H1 (cell line): ENCODE results near the gene ZMAT5. TPM values are rescaled to one million over a fixed set of nuclear protein-coding genes. Genes with fewer than 3 reads are reported as not detected.
A peak's percentile ranks its signal among the peaks of the same experiment; 100 is the strongest.

ENCODE experiments used
- CTCF ChIA-PET: fragments of 300-600 bp; sonication (Branson Sonifier 250); formaldehyde crosslinking; loops from one replicate; lab custom pipeline; 2021; ENCODE audit not compliant: partially characterized antibody; lab: Charles Lee
- POLR2A ChIA-PET: fragments of 300-600 bp; sonication (Branson Sonifier 250); formaldehyde crosslinking; loops from one replicate; lab custom pipeline; 2021; ENCODE audit warnings: inconsistent platforms; ENCODE audit not compliant: partially characterized antibody; lab: Charles Lee
- DNase-seq, 2 experiments: peaks; one replicate each; pipeline versions ENCODE4 v3.0.0 to v3.0.0-alpha.2; 2010 to 2022; ENCODE audit warnings: low spot score in 2 of 2, low read depth in 1 of 2, mixed read lengths in 1 of 2
- FAIRE-seq: peaks from 2 replicates; lab custom pipeline; 2011; peaks lifted over from hg19 to GRCh38; lab: Jason Lieb, UNC
- H2AFZ ChIP-seq: 2 replicates; pipeline ENCODE4 v1.8.1; 2012; ENCODE audit warnings: low read length, inconsistent platforms
- H2AK5ac ChIP-seq: 2 replicates; pipeline ENCODE4 v1.6.1; 2013; ENCODE audit warnings: low read depth, low read length
- H2BK120ac ChIP-seq: replicated peaks from 2 replicates; pipeline ENCODE3; 2013; ENCODE audit warnings: low read depth, low read length, inconsistent platforms
- H2BK12ac ChIP-seq: 2 replicates; pipeline ENCODE4 v1.6.1; 2013; ENCODE audit warnings: low read depth, low read length
- H2BK15ac ChIP-seq: 2 replicates; pipeline ENCODE4 v1.6.1; 2013; ENCODE audit warnings: low read length
- H2BK20ac ChIP-seq: 2 replicates; pipeline ENCODE4 v1.6.1; 2013; ENCODE audit warnings: low read length
- H2BK5ac ChIP-seq: 2 replicates; pipeline ENCODE4 v1.6.1; 2013; ENCODE audit warnings: low read depth, low read length
- H3K14ac ChIP-seq: 2 replicates; pipeline ENCODE4 v1.6.1; 2013; ENCODE audit warnings: inconsistent platforms; ENCODE audit not compliant: insufficient read length
- H3K18ac ChIP-seq: 2 replicates; pipeline ENCODE4 v1.6.1; 2013; ENCODE audit warnings: low read length; ENCODE audit errors: extremely low read depth
- H3K23ac ChIP-seq: 2 replicates; pipeline ENCODE4 v1.6.1; 2013; ENCODE audit warnings: inconsistent platforms; ENCODE audit not compliant: insufficient read length
- H3K23me2 ChIP-seq: 2 replicates; pipeline ENCODE4 v1.6.1; 2013; ENCODE audit warnings: low read depth, low read length
- H3K27ac ChIP-seq: 2 replicates; pipeline ENCODE4 v1.6.1; 2011; ENCODE audit warnings: low read depth, low read length, inconsistent platforms
- H3K27me3 ChIP-seq, 4 experiments: replicated peaks in 1 of 4; 1 replicate in 1 of 4; 2 replicates in 3 of 4; pipeline versions ENCODE4 v1.6.1 to v1.8.1; 2011 to 2013; ENCODE audit warnings: low read length in 3 of 4, mild to moderate bottlenecking in 3 of 4, inconsistent platforms in 2 of 4, mixed read lengths in 2 of 4, moderate library complexity in 1 of 4; ENCODE audit not compliant: control insufficient read depth in 3 of 4, insufficient read depth in 3 of 4; ENCODE audit errors: extremely low read depth in 1 of 4
- H3K36me3 ChIP-seq, 4 experiments: 2 replicates each; pipeline versions ENCODE4 v1.6.1 to v1.8.1; 2011 to 2013; ENCODE audit warnings: mild to moderate bottlenecking in 4 of 4, low read length in 3 of 4, moderate library complexity in 2 of 4, control low read depth in 1 of 4, inconsistent platforms in 1 of 4; ENCODE audit not compliant: insufficient read depth in 4 of 4, control insufficient read depth in 2 of 4
- H3K4ac ChIP-seq: replicated peaks from 2 replicates; pipeline ENCODE3; 2013; ENCODE audit warnings: low read length, low read depth, mixed read lengths, inconsistent platforms; ENCODE audit not compliant: insufficient read length
- H3K4me1 ChIP-seq, 4 experiments: replicated peaks in 1 of 4; 1 replicate in 1 of 4; 2 replicates in 3 of 4; pipeline versions ENCODE4 v1.6.1 to v1.8.1; 2011 to 2013; ENCODE audit warnings: low read length in 3 of 4, inconsistent platforms in 2 of 4, mixed read lengths in 1 of 4; ENCODE audit not compliant: insufficient read depth in 4 of 4, control insufficient read depth in 3 of 4
- H3K4me2 ChIP-seq, 2 experiments: 2 replicates each; pipeline versions ENCODE4 v1.6.1 to v1.8.1; 2011 to 2013; ENCODE audit warnings: low read depth in 2 of 2, low read length in 2 of 2, control low read depth in 1 of 2, inconsistent platforms in 1 of 2, mild to moderate bottlenecking in 1 of 2; ENCODE audit not compliant: insufficient read depth in 1 of 2
- H3K4me3 ChIP-seq, 4 experiments: fragments of 200-600, 300-600 bp in 1 of 4; sonication (generic), shearing (Covaris generic), sonication (Bioruptor Twin) in 1 of 4; 2 replicates each; pipeline versions ENCODE4 v1.5.1 to v1.8.1; 2011 to 2016; ENCODE audit warnings: low read length in 4 of 4, low read depth in 3 of 4, control low read depth in 2 of 4, inconsistent platforms in 2 of 4, mild to moderate bottlenecking in 2 of 4, mixed read lengths in 1 of 4, moderate library complexity in 1 of 4; ENCODE audit not compliant: insufficient read depth in 2 of 4; ENCODE audit errors: extremely low read depth in 1 of 4
- H3K56ac ChIP-seq: replicated peaks from 2 replicates; pipeline ENCODE3; 2013; ENCODE audit warnings: low read depth, mild to moderate bottlenecking, mixed read lengths, low read length, inconsistent platforms; ENCODE audit not compliant: insufficient read length
- H3K79me1 ChIP-seq: 2 replicates; pipeline ENCODE4 v1.6.1; 2013; ENCODE audit warnings: low read depth, low read length, control low read depth
- H3K79me2 ChIP-seq, 2 experiments: 2 replicates each; pipeline versions ENCODE4 v1.6.1 to v1.8.1; 2012 to 2013; ENCODE audit warnings: low read length in 2 of 2, mild to moderate bottlenecking in 2 of 2, inconsistent platforms in 1 of 2; ENCODE audit not compliant: insufficient read depth in 2 of 2, control insufficient read depth in 1 of 2
- H3K9ac ChIP-seq, 4 experiments: replicated peaks in 1 of 4; 1 replicate in 1 of 4; 2 replicates in 3 of 4; pipeline versions ENCODE4 v1.6.1 to v1.8.1; 2011 to 2013; ENCODE audit warnings: low read depth in 3 of 4, low read length in 3 of 4, control low read depth in 2 of 4, mild to moderate bottlenecking in 2 of 4, moderate library complexity in 2 of 4, inconsistent platforms in 1 of 4; ENCODE audit errors: extremely low read depth in 1 of 4
- H3K9me3 ChIP-seq, 2 experiments: 2 replicates each; pipeline versions ENCODE4 v1.6.1 to v1.8.1; 2012 to 2013; ENCODE audit warnings: mild to moderate bottlenecking in 2 of 2, moderate library complexity in 2 of 2, control low read depth in 1 of 2, inconsistent platforms in 1 of 2, low read depth in 1 of 2, low read length in 1 of 2, mixed read lengths in 1 of 2; ENCODE audit not compliant: insufficient read depth in 2 of 2
- H4K20me1 ChIP-seq, 2 experiments: replicated peaks in 1 of 2; 2 replicates each; pipeline versions ENCODE3 to v1.8.1; 2011 to 2013; ENCODE audit warnings: inconsistent platforms in 2 of 2, low read length in 2 of 2, mild to moderate bottlenecking in 1 of 2; ENCODE audit not compliant: insufficient read depth in 2 of 2, control insufficient read depth in 1 of 2
- H4K5ac ChIP-seq: 2 replicates; pipeline ENCODE4 v1.6.1; 2013; ENCODE audit warnings: low read length, low read depth, mixed read lengths, inconsistent platforms; ENCODE audit not compliant: insufficient read length
- H4K8ac ChIP-seq: 2 replicates; pipeline ENCODE4 v1.8.0; 2013; ENCODE audit warnings: mild to moderate bottlenecking, moderate library complexity, low read length, inconsistent platforms; ENCODE audit not compliant: insufficient read depth; ENCODE audit errors: extremely low read depth
- H4K91ac ChIP-seq: replicated peaks from 2 replicates; pipeline ENCODE3; 2013; ENCODE audit warnings: low read length, mixed read lengths, inconsistent platforms; ENCODE audit not compliant: insufficient read length
- HDAC2 ChIP-seq, 2 experiments: fragments of 300-600 bp in 1 of 2; sonication (generic) in 1 of 2; IDR thresholded peaks; 2 replicates each; pipeline ENCODE4 v1.6.1; 2011 to 2012; ENCODE audit warnings: low read depth in 2 of 2, low read length in 2 of 2, mild to moderate bottlenecking in 2 of 2, moderate library complexity in 2 of 2, borderline replicate concordance in 1 of 2, inconsistent platforms in 1 of 2
- KDM1A ChIP-seq: fragments of 200-600, 300-600 bp; sonication (generic); IDR thresholded peaks from 2 replicates; pipeline ENCODE4 v1.7.1; 2016; ENCODE audit warnings: mild to moderate bottlenecking, low read length, borderline replicate concordance
- RNF2 ChIP-seq: fragments of 200-900, 300-1000 bp; sonication (generic); IDR thresholded peaks from 2 replicates; pipeline ENCODE4 v1.7.1; 2016; ENCODE audit warnings: borderline replicate concordance, low read depth, mild to moderate bottlenecking, antibody characterized with exemption, low read length; ENCODE audit not compliant: poor library complexity, severe bottlenecking; ENCODE audit errors: missing control alignments
- WGBS, 2 experiments: shearing (Covaris generic) in 1 of 2; methylation state at CpG; one replicate each; pipeline versions ENCODE4 v1.1.6 to v1.1.7; 2013 to 2015; ENCODE audit warnings: low lambda C conversion rate in 2 of 2, mixed read lengths in 2 of 2, inconsistent platforms in 1 of 2, low coverage in 1 of 2, missing lambda C conversion rate in 1 of 2; ENCODE audit not compliant: insufficient replicate concordance in 2 of 2, insufficient coverage in 1 of 2, insufficient read length in 1 of 2; ENCODE audit errors: extremely low coverage in 1 of 2, missing lambda C conversion rate in 1 of 2; 5-methylcytosine and 5-hydroxymethylcytosine counted together
- polyA plus RNA-seq, 7 experiments: library from polyadenylated mRNA; depleted of rRNA in 3 of 7; stranded (reverse) in 5 of 7; unstranded in 2 of 7; fragments of >200 nt in 5 of 7; fragments of 200-250 nt in 2 of 7; gene quantifications; 1 replicate in 5 of 7; 2 replicates in 1 of 7; 4 replicates in 1 of 7; pipeline versions ENCODE4 v1.2.1 to v1.2.3, GENCODE V29; 2011 to 2013; ENCODE audit warnings: missing spikeins in 2 of 7, mixed read lengths in 2 of 7
- total RNA-seq: library from RNA; stranded (reverse); fragmentation: NEBNext Ultra II Directional; extraction: Animal tissue kit (Norgen Biotek cat#: 25700); gene quantifications from 2 replicates; pipeline ENCODE4 v1.2.1, GENCODE V29; 2021

The ZMAT5 gene
- total and polyA plus RNA-seq, 2 of the 8 experiments (the other 6 are each of a cell fraction or from before 2014, with no cell fraction given) = 14.0 to 38.3 TPM

- WGBS, 2 experiments = 60% methylated on average over 13 of the region's 13 CpGs; no CpG with 5 or more reads in 1 of the 2 experiments
- H3K27me3 ChIP-seq = no peaks in the 10 kb centered on the region
- FAIRE-seq (peak; percentile 7), DNase-seq (peak in 1 of 2 experiments; percentile 66)
- ChIA-PET POLR2A (interaction anchor here (3.4 kb wide), 1 partner anchor 11 kb away, joined by 13 read pairs; no protein-coding TSS in a partner anchor), CTCF (interaction anchor here (0.6 to 6.5 kb wide), 15 partner anchors 10 to 397 kb away, joined by 3 to 60 read pairs (median 3); no protein-coding TSS in a partner anchor)
- H2BK15ac ChIP-seq = peak overlapping the region; percentile 92
- H2AK5ac ChIP-seq = peak overlapping the region; percentile 83; the same call in 1 of the 2 replicates
- H2BK12ac ChIP-seq = peak overlapping the region; percentile 94; the same call in 1 of the 2 replicates
- H3K79me1 ChIP-seq = no peaks in the 10 kb centered on the region; the same call in 1 of the 2 replicates
- H3K4me1 ChIP-seq = peaks cover 12 to 41% (median 28%) of the 10 kb centered on the region in 4 experiments
- TF ChIP-seq RNF2 (no peak), HDAC2 (IDR thresholded peaks at IDR 0.05; ENCODE audit: borderline replicate concordance in 1 of 2, low read depth in 2 of 2, low read length in 2 of 2) (peak in 1 of 2 experiments; percentile 43; a peak in 1 of 4 replicates), KDM1A (no peak)
- H2BK120ac ChIP-seq = no peak overlapping the region
- H4K5ac ChIP-seq = peak overlapping the region; percentile 39
- no peak overlapping the region for H3K27ac ChIP-seq
- H3K9me3 ChIP-seq = no peaks in the 10 kb centered on the region
- no peak overlapping the region for H2AFZ ChIP-seq
- H2BK5ac ChIP-seq = peak overlapping the region; percentile 60; the same call in 1 of the 2 replicates
- peak overlapping the region; percentile 80 for H2BK20ac ChIP-seq
- peak overlapping the region; percentile 35 to 45; a peak in 3 of 4 replicates for H3K4me2 ChIP-seq
- no peaks in the 10 kb centered on the region for H3K79me2 ChIP-seq
- no peak overlapping the region for H3K56ac ChIP-seq
- no peak overlapping the region for H4K8ac ChIP-seq
- no peak overlapping the region for H4K91ac ChIP-seq
- peak overlapping the region; percentile 97 for H3K18ac ChIP-seq
- H3K36me3 ChIP-seq = no peaks in the 10 kb centered on the region; a peak in 1 of 8 replicates
- peak overlapping the region; percentile 41 for H3K4ac ChIP-seq
- H3K9ac ChIP-seq = no peak overlapping the region
- no peak overlapping the region for H3K14ac ChIP-seq
- peaks cover 0 to 3% of the 10 kb centered on the region in 2 experiments for H4K20me1 ChIP-seq
- H3K23ac ChIP-seq = no peak overlapping the region
- H3K4me3 ChIP-seq = no peak overlapping the region
- H3K23me2 ChIP-seq = no peaks in the 10 kb centered on the region
Measured at GRCh38 chr22:29691636-29692326, 75.0 kb downstream of the ZMAT5 start.
